Ovary (tissue), 3 donors: ENCODE measurements around the gene MTMR11.

Experiments used
- CTCF ChIP-seq, 3 donors: fragments of 450-650 bp in 2 of 3; fragments of 200-600 bp in 1 of 3; IDR thresholded peaks; one replicate each; pipeline versions ENCODE4 v1.5.1 to v1.8.0; 2016 to 2022; ENCODE audit warnings: antibody characterized with exemption in 3 of 3, mild to moderate bottlenecking in 1 of 3
- POLR2A ChIP-seq: fragments of 450-650 bp; IDR thresholded peaks from one replicate; pipeline ENCODE4 v1.6.1; 2017; ENCODE audit warnings: antibody characterized with exemption, mild to moderate bottlenecking, moderate library complexity
- donor health status: DM: no; HTN: no; CAD: no.

GRCh38 chr1:149936170-149936991 is at the start of gene MTMR11:
- TF ChIP-seq POLR2A = no peak
- TF ChIP-seq CTCF (IDR thresholded peaks at IDR 0.05) = no peak
